C4-2B (cell line): ENCODE data around the gene RPL32.

Experiments
- ZFX ChIP-seq: fragments of 450-650 bp; IDR thresholded peaks from 2 replicates; pipeline ENCODE4 v1.6.1; 2017
- TF ChIP-seq, protein P1 (sequence below): fragments of 450-650 bp; conservative IDR thresholded peaks from 2 replicates; pipeline ENCODE4 v1.5.1; 2017; ENCODE audit warnings: mild to moderate bottlenecking

DNA sequence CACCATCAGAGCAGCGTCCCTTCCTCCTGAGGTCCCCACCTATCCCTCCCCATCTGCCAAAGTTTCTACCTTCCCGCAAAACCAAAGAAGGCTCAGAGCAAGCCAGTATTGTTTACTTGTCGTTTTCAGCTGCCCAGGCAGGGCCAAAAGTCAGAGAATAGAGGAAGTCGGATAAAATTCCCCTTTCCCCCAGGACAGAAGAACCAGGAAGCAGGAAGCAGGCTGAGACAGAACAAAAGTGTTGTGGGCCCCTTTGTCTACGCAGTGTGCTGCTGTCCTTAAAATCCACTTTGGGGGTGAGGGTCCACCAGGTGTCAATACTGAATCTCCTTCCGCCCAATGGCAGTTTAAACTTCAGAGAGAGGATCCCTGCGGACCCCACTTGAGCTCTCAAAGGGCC is 18.5 kb upstream of the RPL32 start:
- TF ChIP-seq, protein P1, sequence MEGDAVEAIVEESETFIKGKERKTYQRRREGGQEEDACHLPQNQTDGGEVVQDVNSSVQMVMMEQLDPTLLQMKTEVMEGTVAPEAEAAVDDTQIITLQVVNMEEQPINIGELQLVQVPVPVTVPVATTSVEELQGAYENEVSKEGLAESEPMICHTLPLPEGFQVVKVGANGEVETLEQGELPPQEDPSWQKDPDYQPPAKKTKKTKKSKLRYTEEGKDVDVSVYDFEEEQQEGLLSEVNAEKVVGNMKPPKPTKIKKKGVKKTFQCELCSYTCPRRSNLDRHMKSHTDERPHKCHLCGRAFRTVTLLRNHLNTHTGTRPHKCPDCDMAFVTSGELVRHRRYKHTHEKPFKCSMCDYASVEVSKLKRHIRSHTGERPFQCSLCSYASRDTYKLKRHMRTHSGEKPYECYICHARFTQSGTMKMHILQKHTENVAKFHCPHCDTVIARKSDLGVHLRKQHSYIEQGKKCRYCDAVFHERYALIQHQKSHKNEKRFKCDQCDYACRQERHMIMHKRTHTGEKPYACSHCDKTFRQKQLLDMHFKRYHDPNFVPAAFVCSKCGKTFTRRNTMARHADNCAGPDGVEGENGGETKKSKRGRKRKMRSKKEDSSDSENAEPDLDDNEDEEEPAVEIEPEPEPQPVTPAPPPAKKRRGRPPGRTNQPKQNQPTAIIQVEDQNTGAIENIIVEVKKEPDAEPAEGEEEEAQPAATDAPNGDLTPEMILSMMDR: no peak
- no peak for TF ChIP-seq ZFX
